Ascending aorta (tissue), 2 donors: ENCODE results near the gene GZMB. TPM values are rescaled to one million over a fixed set of nuclear protein-coding genes. Genes with fewer than 3 reads are reported as not detected.

ENCODE experiments used
- DNase-seq, 2 donors: peaks; one replicate each; pipeline ENCODE4 v3.0.0-alpha.2; 2019; ENCODE audit warnings: low spot score in 2 of 2
- H3K27ac ChIP-seq, 2 donors: fragments of 200-600 bp; sonication (generic); one replicate each; pipeline ENCODE4 v1.5.1; 2016 to 2017; ENCODE audit warnings: mild to moderate bottlenecking in 1 of 2
- H3K27me3 ChIP-seq: fragments of 200-600 bp; sonication (generic); one replicate; pipeline ENCODE4 v1.5.1; 2017
- H3K36me3 ChIP-seq, 2 donors: fragments of 200-600 bp; sonication (generic); one replicate each; pipeline ENCODE4 v1.5.1; 2016
- H3K4me1 ChIP-seq, 2 donors: fragments of 200-600 bp; sonication (generic); one replicate each; pipeline ENCODE4 v1.5.1; 2016 to 2017; ENCODE audit warnings: mild to moderate bottlenecking in 1 of 2
- H3K4me3 ChIP-seq, 2 donors: fragments of 200-600 bp; sonication (generic); one replicate each; pipeline ENCODE4 v1.5.1; 2016 to 2017; ENCODE audit warnings: mild to moderate bottlenecking in 1 of 2
- H3K9me3 ChIP-seq, 2 donors: fragments of 200-600 bp; sonication (generic); one replicate each; pipeline ENCODE4 v1.5.1; 2016
- CTCF ChIP-seq, 3 experiments: fragments of 200-600 bp in 2 of 3; fragments of 450-650 bp in 1 of 3; sonication (generic) in 2 of 3; IDR thresholded peaks; one replicate each; pipeline ENCODE4 v1.5.1; 2016 to 2019; ENCODE audit warnings: antibody characterized with exemption in 3 of 3, mild to moderate bottlenecking in 1 of 3, moderate library complexity in 1 of 3
- intact Hi-C: fragments of 100-400 bp; cut with DNase I; formaldehyde crosslinking; loops from one replicate; pipeline ENCODE4 v1.15.1; 2023
- total RNA-seq: library from RNA; depleted of rRNA; stranded (reverse); fragments of >200 nt; gene quantifications from one replicate; pipeline ENCODE4 v1.1.0, GENCODE V29; 2016

Gene GZMB
- total RNA-seq, 1 donor from 2014 or later: not detected

DNA sequence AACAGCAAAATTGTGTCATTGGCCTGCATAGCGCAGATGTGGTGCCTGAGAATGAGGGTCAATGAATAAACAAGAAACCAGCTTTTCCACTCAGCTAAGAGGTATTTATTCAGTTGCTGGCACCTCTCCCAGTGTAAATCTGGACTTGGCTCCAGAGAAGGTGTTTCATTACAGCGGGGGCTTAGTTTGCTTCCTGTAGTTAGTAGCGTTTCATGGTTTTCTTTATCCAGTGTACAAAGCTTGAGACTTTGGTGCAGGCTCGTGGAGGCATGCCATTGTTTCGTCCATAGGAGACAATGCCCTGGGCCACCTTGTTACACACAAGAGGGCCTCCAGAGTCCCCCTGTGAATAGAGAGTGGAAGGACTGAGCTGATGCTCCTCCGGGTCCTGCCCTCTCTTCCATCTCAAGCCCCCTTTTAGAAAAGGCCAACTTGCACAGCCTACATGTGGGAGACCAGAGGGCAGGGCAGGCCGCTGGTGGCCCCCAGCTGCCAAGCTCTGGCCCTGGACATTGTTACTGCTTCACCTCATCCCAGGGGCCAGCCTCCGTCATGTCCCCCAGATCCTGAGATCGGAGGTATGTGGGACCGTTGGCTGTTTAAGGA lies 3.0 kb downstream of the GZMB start:
- H3K9me3 ChIP-seq: no peaks in the 10 kb centered on the region
- H3K27me3 ChIP-seq: no peaks in the 10 kb centered on the region
- intact Hi-C loops: no loop called here
- no peak overlapping the region for H3K27ac ChIP-seq
- no peak overlapping the region for H3K4me3 ChIP-seq
- no peaks in the 10 kb centered on the region for H3K36me3 ChIP-seq
- no peak for TF ChIP-seq CTCF (IDR thresholded peaks at IDR 0.05)
- no peaks in the 10 kb centered on the region for H3K4me1 ChIP-seq
- DNase-seq: no peak

GRCh38 chr14:24630087-24630871 lies 3.7 kb downstream of the GZMB start:
- no peak overlapping the region for H3K27ac ChIP-seq
- no peak for TF ChIP-seq CTCF (IDR thresholded peaks at IDR 0.05)
- H3K9me3 ChIP-seq: no peaks in the 10 kb centered on the region
- intact Hi-C loops: no loop called here
- no peaks in the 10 kb centered on the region for H3K4me1 ChIP-seq
- H3K36me3 ChIP-seq: no peaks in the 10 kb centered on the region
- H3K4me3 ChIP-seq: no peak overlapping the region
- H3K27me3 ChIP-seq: no peaks in the 10 kb centered on the region
- DNase-seq: no peak

DNA sequence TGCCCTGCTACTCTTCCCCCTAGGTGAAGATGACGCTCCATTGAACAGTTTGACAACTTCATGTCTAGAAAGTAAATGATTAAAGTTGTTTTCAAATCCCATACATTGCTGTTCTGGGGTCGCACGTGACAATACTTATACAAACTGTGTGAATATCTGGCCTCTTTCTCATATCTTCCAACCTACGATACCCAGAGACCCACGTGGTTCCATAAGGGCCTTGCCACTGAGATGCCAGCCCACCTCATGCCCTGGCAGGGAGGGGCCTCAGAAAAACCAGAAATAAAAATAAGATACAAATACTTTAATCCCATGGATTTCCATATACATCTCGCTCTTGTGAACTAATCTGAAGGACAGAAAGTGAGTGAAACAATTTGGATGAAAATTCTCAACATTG lies 4.5 kb downstream of the GZMB start:
- H3K27ac ChIP-seq: no peak overlapping the region
- DNase-seq: no peak
- no peaks in the 10 kb centered on the region for H3K4me1 ChIP-seq
- H3K4me3 ChIP-seq: no peak overlapping the region
- no peak for TF ChIP-seq CTCF (IDR thresholded peaks at IDR 0.05)
- H3K27me3 ChIP-seq: no peaks in the 10 kb centered on the region
- H3K9me3 ChIP-seq: no peaks in the 10 kb centered on the region
- H3K36me3 ChIP-seq: no peaks in the 10 kb centered on the region
- intact Hi-C loops: no loop called here

GRCh38 chr14:24613747-24614146 lies 20.2 kb downstream of the GZMB start:
- Histone ChIP-seq H3K4me1 (no peaks in the 10 kb centered on the region), H3K36me3 (no peaks in the 10 kb centered on the region), H3K27ac (no peak overlapping the region), H3K4me3 (no peak overlapping the region), H3K27me3 (no peaks in the 10 kb centered on the region), H3K9me3 (no peaks in the 10 kb centered on the region)
- DNase-seq: no peak
- TF ChIP-seq CTCF (IDR thresholded peaks at IDR 0.05): no peak
- intact Hi-C loops: no loop called here

DNA sequence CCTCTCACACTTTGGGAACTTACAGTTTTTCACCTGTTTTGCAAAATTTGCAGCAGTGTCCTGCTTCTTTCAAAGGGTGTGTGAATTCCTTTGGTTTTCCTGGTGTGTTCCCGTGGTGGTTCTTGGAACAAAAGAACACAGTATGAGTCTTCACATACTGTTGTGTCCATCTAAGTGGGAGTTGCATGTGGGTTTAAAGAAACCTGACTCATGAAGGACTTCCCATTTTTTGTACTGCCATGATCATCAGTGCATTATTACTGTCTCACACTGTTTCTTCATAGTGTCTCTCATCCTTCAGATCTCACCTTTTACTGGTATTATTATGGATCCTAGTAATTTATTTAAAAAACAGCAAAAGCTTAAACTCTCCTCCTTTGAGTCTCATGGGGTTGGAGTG lies 20.7 kb downstream of the GZMB start:
- Histone ChIP-seq H3K36me3 (no peaks in the 10 kb centered on the region), H3K27ac (no peak overlapping the region), H3K9me3 (no peaks in the 10 kb centered on the region), H3K4me3 (no peak overlapping the region), H3K27me3 (no peaks in the 10 kb centered on the region), H3K4me1 (no peaks in the 10 kb centered on the region)
- DNase-seq: no peak
- TF ChIP-seq CTCF (IDR thresholded peaks at IDR 0.05): no peak
- intact Hi-C loops: no loop called here
